ENCODE measurements around the gene TTC28. TPM values are rescaled to one million over a fixed set of nuclear protein-coding genes. Genes with fewer than 3 reads are reported as not detected.

Gene TTC28
- polyA plus RNA-seq, 4 donors, result 0.45 to 24.0 (median 3.7) TPM

DNA sequence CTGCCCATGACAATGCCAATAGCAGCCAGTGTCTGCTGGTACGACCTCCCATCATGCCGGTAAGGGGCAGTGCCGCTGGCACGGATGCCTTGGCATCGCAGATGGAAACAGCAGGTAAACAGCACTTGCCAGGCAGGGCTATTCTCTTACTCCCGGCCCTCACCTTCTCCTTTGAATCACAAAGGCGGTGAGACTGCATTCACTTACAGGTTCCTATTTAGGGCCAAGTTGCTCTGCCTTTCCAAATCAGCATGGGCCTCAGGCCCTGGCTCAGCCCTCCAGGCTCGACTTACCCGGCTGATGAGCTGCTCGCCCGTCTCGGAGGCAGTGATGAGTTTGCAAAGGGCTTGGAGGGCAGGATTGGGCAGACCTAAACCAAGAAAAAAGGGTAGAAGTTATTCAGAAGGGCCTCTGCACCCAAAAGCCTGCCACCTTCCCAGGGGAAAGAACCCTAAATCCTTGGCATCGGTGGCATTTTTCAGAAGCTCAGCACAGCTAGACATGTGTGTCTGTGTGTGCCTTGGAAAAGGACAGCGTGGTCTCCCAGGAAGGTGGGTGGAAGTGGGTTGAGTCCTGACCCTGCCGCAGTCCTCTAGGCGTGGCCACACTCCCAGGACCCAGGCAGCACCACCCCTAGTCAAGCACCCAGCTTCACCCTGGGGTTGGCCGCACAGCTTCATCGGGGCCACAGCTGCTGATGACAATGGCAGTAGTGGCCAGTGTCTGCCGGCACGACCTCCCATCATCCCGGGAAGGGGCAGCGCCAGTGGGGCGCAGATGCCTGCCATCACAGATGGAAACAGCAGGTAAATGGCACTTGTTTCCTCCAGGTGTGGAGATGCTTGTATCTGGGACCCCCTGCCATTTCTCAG is 687.1 kb downstream of the TTC28 start:
- Histone ChIP-seq H3K9me3 (ENCODE audit: control insufficient read depth in 2 of 2, insufficient read depth in 1 of 2, low read depth in 1 of 2, low read length in 1 of 2) (no peaks in the 10 kb centered on the region), H3K4me1 (ENCODE audit: control insufficient read depth in 3 of 3, insufficient read depth in 2 of 3, low read depth in 1 of 3, low read length in 2 of 3) (no peaks in the 10 kb centered on the region), H3K27ac (ENCODE audit: low read depth in 1 of 3, low read length in 2 of 3) (no peak overlapping the region), H3K27me3 (ENCODE audit: control insufficient read depth in 3 of 3, insufficient read depth in 3 of 3, low read length in 3 of 3) (no peaks in the 10 kb centered on the region), H3K4me3 (ENCODE audit: low read depth in 1 of 3, low read length in 3 of 3) (no peak overlapping the region), H3K36me3 (ENCODE audit: control insufficient read depth in 3 of 3, insufficient read depth in 2 of 3, low read depth in 1 of 3, low read length in 3 of 3) (peaks cover 0 to 90% (median 0%) of the 10 kb centered on the region in 3 donors)
- 90 to 94% (median 93%) methylated on average over 23 of the region's 23 CpGs for WGBS, 3 donors
- no peak for FAIRE-seq
- DNase-seq, result no peak

DNA sequence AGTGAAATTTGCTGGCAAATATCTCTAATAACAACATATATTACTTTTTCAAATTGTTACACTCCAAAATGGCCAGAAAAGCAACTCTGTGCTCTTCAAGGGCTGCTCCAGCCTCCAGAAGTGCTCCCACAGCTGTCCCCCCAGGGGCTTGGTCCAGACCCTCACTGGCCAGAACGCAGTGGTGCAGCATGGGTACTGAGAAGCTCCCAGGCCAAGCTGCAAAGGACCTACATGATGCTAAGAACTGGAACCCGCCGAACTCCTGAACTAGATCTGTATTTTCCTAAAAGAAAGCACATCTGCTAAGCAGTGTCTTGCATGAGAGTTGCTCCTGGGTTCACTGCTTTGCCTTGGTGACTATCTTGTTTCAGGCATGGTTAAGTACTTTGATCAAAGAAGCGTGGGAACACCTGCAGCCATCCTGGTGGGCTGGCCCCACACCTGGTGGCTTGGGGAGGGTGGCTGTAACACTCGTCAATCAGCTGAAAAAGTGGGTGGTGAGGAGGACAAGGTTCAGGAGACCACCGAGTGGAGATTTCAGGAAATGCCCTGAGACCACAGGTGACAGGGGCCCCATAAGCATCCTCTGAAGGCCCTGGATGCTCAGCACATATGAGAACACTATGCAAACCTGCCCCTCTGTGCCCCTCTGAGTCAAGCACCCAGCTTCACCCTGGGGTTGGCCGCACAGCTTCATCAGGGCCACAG is 687.9 kb downstream of the TTC28 start:
- no peak for FAIRE-seq
- no peak for DNase-seq
- peaks cover 0 to 90% (median 0%) of the 10 kb centered on the region in 3 donors for H3K36me3 ChIP-seq (ENCODE audit: control insufficient read depth in 3 of 3, insufficient read depth in 2 of 3, low read depth in 1 of 3, low read length in 3 of 3)
- no peak overlapping the region for H3K27ac ChIP-seq (ENCODE audit: low read depth in 1 of 3, low read length in 2 of 3)
- H3K27me3 ChIP-seq (ENCODE audit: control insufficient read depth in 3 of 3, insufficient read depth in 3 of 3, low read length in 3 of 3), result no peaks in the 10 kb centered on the region
- no peaks in the 10 kb centered on the region for H3K9me3 ChIP-seq (ENCODE audit: control insufficient read depth in 2 of 2, insufficient read depth in 1 of 2, low read depth in 1 of 2, low read length in 1 of 2)
- WGBS, 3 donors, result 76 to 87% (median 82%) methylated on average over 7 of the region's 7 CpGs
- H3K4me3 ChIP-seq (ENCODE audit: low read depth in 1 of 3, low read length in 3 of 3), result no peak overlapping the region
- no peaks in the 10 kb centered on the region for H3K4me1 ChIP-seq (ENCODE audit: control insufficient read depth in 3 of 3, insufficient read depth in 2 of 3, low read depth in 1 of 3, low read length in 2 of 3)

DNA sequence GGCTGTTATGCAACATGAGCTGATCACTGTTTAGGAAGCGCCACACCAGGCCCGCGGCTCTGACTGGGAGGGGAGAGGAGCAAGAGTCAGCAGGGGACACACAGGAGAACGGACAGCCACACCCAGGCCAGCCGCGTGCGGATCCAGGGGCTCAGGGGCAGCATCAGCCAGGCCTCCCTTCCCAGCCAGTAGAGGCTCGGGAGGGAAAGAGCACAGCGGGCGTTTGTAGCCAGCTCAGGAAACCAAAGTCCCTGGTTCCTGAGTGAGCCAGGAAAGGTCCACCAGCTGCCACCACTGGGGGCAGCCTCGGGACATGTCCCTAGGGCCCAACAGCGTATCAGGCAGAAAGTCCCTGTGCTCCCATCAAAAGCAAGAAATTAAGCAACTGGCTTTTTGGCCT is 688.8 kb downstream of the TTC28 start:
- H3K36me3 ChIP-seq (ENCODE audit: control insufficient read depth in 3 of 3, insufficient read depth in 2 of 3, low read depth in 1 of 3, low read length in 3 of 3), result peaks cover 0 to 87% (median 0%) of the 10 kb centered on the region in 3 donors
- FAIRE-seq (no peak), DNase-seq (peak; percentile 10 to 46)
- no peaks in the 10 kb centered on the region for H3K4me1 ChIP-seq (ENCODE audit: control insufficient read depth in 3 of 3, insufficient read depth in 2 of 3, low read depth in 1 of 3, low read length in 2 of 3)
- H3K27ac ChIP-seq (ENCODE audit: low read depth in 1 of 3, low read length in 2 of 3), result peak overlapping the region in 1 of 3 donors; percentile 11
- 59 to 89% (median 72%) methylated on average over 12 of the region's 12 CpGs for WGBS, 3 donors
- no peak overlapping the region for H3K4me3 ChIP-seq (ENCODE audit: low read depth in 1 of 3, low read length in 3 of 3)
- H3K9me3 ChIP-seq (ENCODE audit: control insufficient read depth in 2 of 2, insufficient read depth in 1 of 2, low read depth in 1 of 2, low read length in 1 of 2), result no peaks in the 10 kb centered on the region
- H3K27me3 ChIP-seq (ENCODE audit: control insufficient read depth in 3 of 3, insufficient read depth in 3 of 3, low read length in 3 of 3), result no peaks in the 10 kb centered on the region

DNA sequence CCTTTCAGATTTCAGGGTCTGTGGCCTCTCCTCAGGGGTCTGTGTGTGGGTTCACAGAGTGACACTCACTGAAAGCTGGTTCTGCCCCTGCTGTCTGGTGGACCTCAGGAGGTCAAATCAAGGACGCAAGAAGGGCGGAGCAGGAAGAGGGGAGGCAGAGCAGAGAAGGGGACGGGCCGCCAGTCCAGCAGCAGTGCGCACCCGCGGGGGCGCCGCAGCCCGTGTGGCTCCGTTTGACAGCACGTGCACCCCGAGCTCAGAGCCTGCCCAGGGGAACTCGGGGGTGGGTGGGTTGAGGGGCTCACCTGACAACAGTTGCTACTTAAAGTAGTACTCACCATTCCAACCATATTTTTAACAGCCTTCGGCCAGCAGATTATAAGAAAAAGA is 689.2 kb downstream of the TTC28 start:
- Histone ChIP-seq H3K9me3 (ENCODE audit: control insufficient read depth in 2 of 2, insufficient read depth in 1 of 2, low read depth in 1 of 2, low read length in 1 of 2) (no peaks in the 10 kb centered on the region), H3K4me1 (ENCODE audit: control insufficient read depth in 3 of 3, insufficient read depth in 2 of 3, low read depth in 1 of 3, low read length in 2 of 3) (no peaks in the 10 kb centered on the region), H3K27ac (ENCODE audit: low read depth in 1 of 3, low read length in 2 of 3) (peak overlapping the region in 1 of 3 donors; percentile 27), H3K27me3 (ENCODE audit: control insufficient read depth in 3 of 3, insufficient read depth in 3 of 3, low read length in 3 of 3) (no peaks in the 10 kb centered on the region), H3K36me3 (ENCODE audit: control insufficient read depth in 3 of 3, insufficient read depth in 2 of 3, low read depth in 1 of 3, low read length in 3 of 3) (peaks cover 0 to 87% (median 0%) of the 10 kb centered on the region in 3 donors), H3K4me3 (ENCODE audit: low read depth in 1 of 3, low read length in 3 of 3) (no peak overlapping the region)
- 88 to 97% (median 96%) methylated on average over 14 to 15 of the region's 15 CpGs for WGBS, 3 donors
- no peak for DNase-seq
- no peak for FAIRE-seq

DNA sequence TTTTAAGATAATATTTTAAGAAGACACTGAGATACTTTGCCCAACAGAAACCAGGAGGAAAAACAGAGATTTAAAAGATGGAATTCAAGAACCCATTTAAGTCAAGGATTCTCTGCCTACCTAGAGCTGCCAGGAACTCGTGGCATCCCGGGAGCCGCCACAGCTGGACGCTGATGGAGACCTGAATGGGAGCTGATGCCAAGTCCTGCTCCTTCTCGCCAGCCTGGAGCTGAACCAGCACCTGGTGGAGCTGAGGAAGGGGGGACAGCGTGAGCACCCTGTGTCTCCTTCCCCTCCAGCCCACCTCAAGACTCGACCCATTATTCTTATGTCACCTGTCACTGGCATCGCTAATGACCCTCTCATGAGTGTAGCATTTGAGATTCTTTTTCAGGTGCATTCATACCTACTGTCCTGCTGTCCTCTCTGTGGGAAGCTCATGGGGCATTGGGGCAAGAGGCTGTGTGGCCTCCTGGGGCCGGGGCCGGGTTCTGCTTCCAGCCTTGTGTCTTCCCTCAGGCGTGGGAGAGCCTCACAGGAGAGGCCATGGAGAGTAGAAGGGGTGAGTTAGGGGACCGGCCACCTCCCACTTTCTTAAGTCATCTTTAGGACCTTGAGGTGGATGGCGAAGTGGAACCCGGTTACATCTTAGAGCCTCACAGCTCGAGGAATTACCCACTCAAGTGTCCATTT is 689.7 kb downstream of the TTC28 start:
- H3K36me3 ChIP-seq (ENCODE audit: control insufficient read depth in 3 of 3, insufficient read depth in 2 of 3, low read depth in 1 of 3, low read length in 3 of 3), result peaks cover 0 to 87% (median 0%) of the 10 kb centered on the region in 3 donors
- FAIRE-seq, result no peak

DNA sequence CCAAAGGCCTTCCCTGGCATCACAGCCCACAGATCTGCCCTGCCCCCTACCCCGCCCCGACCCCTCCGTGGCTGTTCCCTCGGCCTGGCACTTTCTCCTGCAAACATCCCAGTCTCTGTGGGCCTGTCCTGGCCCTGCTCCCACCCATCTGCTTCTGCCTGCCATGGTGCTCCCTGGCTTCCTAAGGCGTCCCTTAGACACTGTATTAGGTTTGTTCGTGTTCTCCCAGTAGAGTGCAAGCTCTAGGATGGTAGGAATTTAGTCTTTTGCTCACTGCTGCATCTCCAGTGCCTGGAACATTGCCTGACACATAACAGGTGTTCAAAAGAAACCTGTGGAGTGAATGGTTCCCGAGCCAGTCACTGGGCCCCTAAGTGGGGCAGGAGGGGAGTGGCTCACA is 690.9 kb downstream of the TTC28 start:
- no peaks in the 10 kb centered on the region for H3K9me3 ChIP-seq (ENCODE audit: control insufficient read depth in 2 of 2, insufficient read depth in 1 of 2, low read depth in 1 of 2, low read length in 1 of 2)
- DNase-seq, result no peak
- H3K27me3 ChIP-seq (ENCODE audit: control insufficient read depth in 3 of 3, insufficient read depth in 3 of 3, low read length in 3 of 3), result no peaks in the 10 kb centered on the region
- no peak overlapping the region for H3K4me3 ChIP-seq (ENCODE audit: low read depth in 1 of 3, low read length in 3 of 3)
- no peak overlapping the region for H3K27ac ChIP-seq (ENCODE audit: low read depth in 1 of 3, low read length in 2 of 3)
- no peak for FAIRE-seq
- H3K4me1 ChIP-seq (ENCODE audit: control insufficient read depth in 3 of 3, insufficient read depth in 2 of 3, low read depth in 1 of 3, low read length in 2 of 3), result no peaks in the 10 kb centered on the region
- peaks cover 0 to 88% (median 0%) of the 10 kb centered on the region in 3 donors for H3K36me3 ChIP-seq (ENCODE audit: control insufficient read depth in 3 of 3, insufficient read depth in 2 of 3, low read depth in 1 of 3, low read length in 3 of 3)
- 85 to 94% (median 87%) methylated on average over 7 of the region's 7 CpGs for WGBS, 3 donors

More for the DNA sequence above, 689.7 kb downstream of the TTC28 start:
- Histone ChIP-seq H3K4me1 (ENCODE audit: control insufficient read depth in 3 of 3, insufficient read depth in 2 of 3, low read depth in 1 of 3, low read length in 2 of 3) (no peaks in the 10 kb centered on the region), H3K27ac (ENCODE audit: low read depth in 1 of 3, low read length in 2 of 3) (no peak overlapping the region), H3K27me3 (ENCODE audit: control insufficient read depth in 3 of 3, insufficient read depth in 3 of 3, low read length in 3 of 3) (no peaks in the 10 kb centered on the region), H3K4me3 (ENCODE audit: low read depth in 1 of 3, low read length in 3 of 3) (no peak overlapping the region), H3K9me3 (ENCODE audit: control insufficient read depth in 2 of 2, insufficient read depth in 1 of 2, low read depth in 1 of 2, low read length in 1 of 2) (no peaks in the 10 kb centered on the region)
- WGBS, 3 donors, result 90 to 92% (median 92%) methylated on average over 15 of the region's 15 CpGs
- no peak for DNase-seq

DNA sequence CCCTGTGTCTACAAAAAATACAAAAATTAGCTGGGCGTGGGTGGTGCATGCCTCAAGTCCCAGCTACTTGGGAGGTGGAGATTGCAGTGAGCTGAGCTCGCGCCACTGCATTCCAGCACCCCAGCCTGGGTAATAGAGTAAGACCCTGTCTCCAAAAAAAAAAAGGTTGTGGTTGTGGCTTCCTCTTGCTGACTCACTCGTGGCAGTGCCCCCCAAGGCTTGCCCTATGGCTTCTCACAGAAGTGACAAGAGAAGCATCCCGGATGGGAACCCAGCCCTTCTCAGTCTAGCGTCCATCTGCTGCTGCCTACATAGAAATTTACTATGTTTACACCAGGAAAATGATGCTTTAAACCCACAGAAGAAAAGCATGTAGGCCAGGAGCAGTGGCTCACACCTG is 692.1 kb downstream of the TTC28 start:
- WGBS, 3 donors, result 70 to 86% (median 74%) methylated on average over 6 of the region's 6 CpGs
- FAIRE-seq (no peak), DNase-seq (no peak)
- no peaks in the 10 kb centered on the region for H3K4me1 ChIP-seq (ENCODE audit: control insufficient read depth in 3 of 3, insufficient read depth in 2 of 3, low read depth in 1 of 3, low read length in 2 of 3)
- no peak overlapping the region for H3K27ac ChIP-seq (ENCODE audit: low read depth in 1 of 3, low read length in 2 of 3)
- no peak overlapping the region for H3K4me3 ChIP-seq (ENCODE audit: low read depth in 1 of 3, low read length in 3 of 3)
- H3K27me3 ChIP-seq (ENCODE audit: control insufficient read depth in 3 of 3, insufficient read depth in 3 of 3, low read length in 3 of 3), result no peaks in the 10 kb centered on the region
- no peaks in the 10 kb centered on the region for H3K9me3 ChIP-seq (ENCODE audit: control insufficient read depth in 2 of 2, insufficient read depth in 1 of 2, low read depth in 1 of 2, low read length in 1 of 2)
- H3K36me3 ChIP-seq (ENCODE audit: control insufficient read depth in 3 of 3, insufficient read depth in 2 of 3, low read depth in 1 of 3, low read length in 3 of 3), result peaks cover 2 to 88% (median 5%) of the 10 kb centered on the region in 3 donors

DNA sequence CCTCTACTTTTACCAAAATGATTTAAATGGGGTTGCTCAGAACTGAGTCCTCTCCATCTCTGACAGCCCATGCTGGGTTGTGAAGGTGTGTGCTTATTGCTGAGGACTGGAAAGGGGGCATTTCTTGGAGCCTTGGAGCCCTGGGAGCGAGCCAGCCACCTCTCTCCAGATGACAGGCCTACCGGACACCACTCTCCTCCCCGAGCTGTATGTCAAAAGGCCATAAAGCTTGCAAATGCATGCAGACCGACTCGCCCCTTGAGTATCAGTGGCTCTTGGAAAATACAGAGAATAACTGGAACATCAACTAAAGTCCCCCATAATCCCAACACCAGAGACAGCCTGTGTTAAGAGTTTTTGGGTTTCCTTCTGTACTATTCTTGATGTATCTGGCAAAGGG is 692.7 kb downstream of the TTC28 start:
- DNase-seq, result no peak
- Histone ChIP-seq H3K4me1 (ENCODE audit: control insufficient read depth in 3 of 3, insufficient read depth in 2 of 3, low read depth in 1 of 3, low read length in 2 of 3) (no peaks in the 10 kb centered on the region), H3K9me3 (ENCODE audit: control insufficient read depth in 2 of 2, insufficient read depth in 1 of 2, low read depth in 1 of 2, low read length in 1 of 2) (no peaks in the 10 kb centered on the region), H3K27ac (ENCODE audit: low read depth in 1 of 3, low read length in 2 of 3) (no peak overlapping the region), H3K4me3 (ENCODE audit: low read depth in 1 of 3, low read length in 3 of 3) (no peak overlapping the region), H3K36me3 (ENCODE audit: control insufficient read depth in 3 of 3, insufficient read depth in 2 of 3, low read depth in 1 of 3, low read length in 3 of 3) (peaks cover 2 to 88% (median 6%) of the 10 kb centered on the region in 3 donors), H3K27me3 (ENCODE audit: control insufficient read depth in 3 of 3, insufficient read depth in 3 of 3, low read length in 3 of 3) (no peaks in the 10 kb centered on the region)
- no peak for FAIRE-seq
- WGBS, 3 donors, result 93 to 97% (median 95%) methylated on average over 5 of the region's 5 CpGs

Data from small intestine (tissue), 7 donors.